GM08714 (cell line): ENCODE data around the gene HNRNPLL.
"Not testable (repeated sequence)": the region's sequence is repeated elsewhere in the genome, so short reads cannot be mapped to it uniquely, and the experiment has no call there.

ENCODE experiments used
- H3K4me3 ChIP-seq: fragments of 200-500 bp; sonication (Bioruptor generic); 2 replicates; pipeline ENCODE4 v1.5.1; 2014; ENCODE audit warnings: mild to moderate bottlenecking, low read length, inconsistent platforms
- ZNF274 ChIP-seq: IDR thresholded peaks from 2 replicates; pipeline ENCODE4 v1.6.1; 2012; ENCODE audit warnings: mild to moderate bottlenecking, low read depth, low read length

HNRNPLL gene

DNA sequence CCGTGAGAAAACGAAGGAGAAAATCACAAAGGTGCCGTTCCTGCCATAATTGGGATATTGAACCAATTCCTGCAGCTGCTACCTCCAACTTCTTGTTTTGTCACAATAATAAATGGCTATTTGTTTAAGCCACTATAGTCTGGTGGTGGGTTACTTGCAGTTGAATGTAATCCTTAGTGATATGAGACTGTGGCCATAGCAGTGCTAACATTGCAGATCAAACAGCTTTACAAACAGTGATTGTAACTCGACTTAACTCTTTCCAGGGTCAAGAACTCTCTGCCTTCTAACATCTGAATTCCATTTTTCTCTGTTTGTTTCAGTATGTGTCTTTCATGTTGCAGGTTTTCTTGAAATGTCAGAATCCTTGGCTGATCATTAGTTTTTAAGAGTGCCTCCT is 24.7 kb upstream of the HNRNPLL start:
- no peak overlapping the region for H3K4me3 ChIP-seq
- TF ChIP-seq ZNF274: no peak

- no peak for TF ChIP-seq ZNF274
- H3K4me3 ChIP-seq: no peak overlapping the region
Observed at GRCh38 chr2:38626326-38627035, 23.8 kb upstream of the HNRNPLL start.

GRCh38 chr2:38622210-38622609 is 19.5 kb upstream of the HNRNPLL start:
- H3K4me3 ChIP-seq: no peak overlapping the region
- TF ChIP-seq ZNF274: no peak

- TF ChIP-seq ZNF274: no peak
- no peak overlapping the region for H3K4me3 ChIP-seq
Observed at GRCh38 chr2:38621018-38621417, 18.3 kb upstream of the HNRNPLL start.

GRCh38 chr2:38620282-38620977 is 17.7 kb upstream of the HNRNPLL start:
- TF ChIP-seq ZNF274: no peak
- H3K4me3 ChIP-seq: no peak overlapping the region

- TF ChIP-seq ZNF274: no peak
- H3K4me3 ChIP-seq: no peak overlapping the region
Observed at GRCh38 chr2:38619458-38620164, 16.9 kb upstream of the HNRNPLL start.

DNA sequence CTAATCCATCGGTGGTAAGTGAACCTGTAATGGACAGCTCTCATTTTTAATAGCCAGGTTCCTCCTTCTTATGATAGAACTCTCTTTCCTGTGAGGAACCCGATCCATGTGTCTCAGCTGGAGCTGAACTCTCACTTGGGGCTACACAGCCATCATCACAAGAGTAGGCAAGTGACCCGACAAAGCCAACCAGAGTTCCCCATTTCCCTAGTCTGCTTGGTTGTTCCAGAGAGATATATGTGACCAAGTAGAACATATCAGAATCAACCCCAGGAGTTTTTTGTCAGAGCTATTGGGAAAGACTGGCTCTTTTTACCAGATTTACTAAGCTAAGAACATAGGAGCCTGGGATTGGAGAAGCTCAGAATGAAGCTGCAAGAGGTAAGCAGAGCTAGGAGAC is 14.6 kb upstream of the HNRNPLL start:
- TF ChIP-seq ZNF274: no peak
- H3K4me3 ChIP-seq: no peak overlapping the region

DNA sequence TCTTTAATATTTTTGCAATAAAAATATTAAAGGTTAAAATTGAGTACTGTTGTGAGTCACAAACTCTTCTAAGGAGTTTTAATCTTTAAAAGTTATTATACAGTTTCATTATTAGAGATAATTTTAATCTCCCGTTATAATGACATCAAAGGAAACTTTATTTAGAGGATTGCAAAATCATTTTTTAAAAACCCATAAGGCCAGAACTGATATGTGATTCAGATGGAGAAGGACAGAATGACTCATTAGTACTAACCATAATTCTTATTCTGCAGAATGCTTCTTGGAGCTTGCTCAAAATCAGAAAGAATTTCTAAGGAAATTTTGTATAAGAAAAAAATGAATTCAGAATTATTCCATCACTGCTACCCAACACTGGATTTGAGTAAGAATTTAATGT is 12.5 kb upstream of the HNRNPLL start:
- TF ChIP-seq ZNF274: no peak
- H3K4me3 ChIP-seq: no peak overlapping the region

GRCh38 chr2:38613849-38614213 is 11.1 kb upstream of the HNRNPLL start:
- no peak overlapping the region for H3K4me3 ChIP-seq
- no peak for TF ChIP-seq ZNF274

DNA sequence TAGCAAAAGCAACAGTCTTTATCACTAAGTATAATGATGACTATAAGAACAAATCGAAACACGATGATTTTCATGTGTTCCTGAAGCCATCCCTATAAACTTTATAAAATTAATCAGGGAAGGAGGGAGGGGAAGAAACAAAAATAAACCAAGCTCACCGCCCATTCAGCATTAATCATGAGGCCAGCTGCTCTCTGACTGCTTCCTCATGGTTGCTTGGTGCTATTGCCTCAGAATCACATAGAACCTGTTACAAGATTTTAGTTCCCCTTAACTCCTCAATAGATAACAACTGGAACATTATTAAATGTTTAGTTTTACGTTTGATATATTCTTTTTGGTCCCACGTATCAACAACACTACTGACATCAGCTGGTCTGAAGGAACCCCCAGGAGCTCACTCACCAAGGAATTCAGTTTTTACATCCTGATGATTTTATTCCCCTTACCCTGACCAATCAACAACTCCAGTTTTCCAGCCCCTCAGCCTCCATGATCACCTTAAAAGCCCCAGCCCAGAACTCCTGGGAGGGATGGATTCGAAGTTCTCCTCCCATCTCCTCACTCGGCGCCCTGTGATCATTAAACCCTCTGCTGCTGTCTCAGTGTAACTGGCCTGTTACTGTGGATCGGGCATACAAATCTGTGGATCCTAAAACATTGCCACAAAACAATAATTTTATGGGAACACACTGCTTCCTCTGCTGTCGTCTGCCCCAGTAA is 10.6 kb upstream of the HNRNPLL start:
- no peak for TF ChIP-seq ZNF274
- no peak overlapping the region for H3K4me3 ChIP-seq

DNA sequence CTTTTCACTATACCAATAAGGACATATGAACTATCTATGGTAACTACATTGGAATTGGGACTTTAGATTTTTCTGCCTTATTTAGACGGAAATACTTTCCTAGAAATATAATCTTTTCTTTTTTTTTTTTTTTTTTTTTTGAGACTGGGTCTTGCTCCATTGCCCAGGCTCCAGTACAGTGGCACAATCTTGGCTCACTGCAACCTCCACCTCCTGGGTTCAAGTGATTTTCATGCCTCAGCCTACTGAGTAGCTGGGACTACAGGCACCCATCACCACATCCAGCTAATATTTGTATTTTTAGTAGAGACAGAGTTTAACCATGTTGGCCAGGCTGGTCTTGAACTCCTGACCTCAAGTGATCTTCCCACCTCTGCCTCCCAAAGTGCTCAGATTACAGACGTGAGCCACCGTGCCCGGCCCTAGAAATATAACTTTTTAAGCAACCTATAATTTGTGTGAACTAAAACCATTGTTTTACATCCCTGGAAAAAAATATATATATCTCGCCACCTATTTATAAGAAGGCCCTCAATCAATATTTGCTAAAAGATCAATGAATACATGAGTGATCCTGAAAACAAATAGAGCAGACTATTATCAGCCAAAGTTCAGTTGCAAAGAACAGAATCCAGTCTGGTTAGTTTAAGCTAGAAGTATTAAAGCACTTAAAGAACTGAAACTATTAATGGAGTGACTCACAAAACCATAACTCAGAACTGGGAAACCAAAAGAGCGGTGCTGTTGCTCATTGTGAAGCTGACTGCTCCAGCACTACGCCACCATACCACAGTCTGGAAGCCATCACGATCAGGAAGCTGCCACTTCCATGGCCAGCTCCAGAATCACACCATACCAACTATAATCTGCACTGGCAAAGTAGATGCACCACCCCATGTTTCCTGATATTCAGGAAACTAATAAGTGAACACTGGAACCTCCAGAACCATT is 8.4 kb upstream of the HNRNPLL start:
- TF ChIP-seq ZNF274: no peak
- no peak overlapping the region for H3K4me3 ChIP-seq

GRCh38 chr2:38609246-38609645 is 6.5 kb upstream of the HNRNPLL start:
- not testable (repeated sequence) for H3K4me3 ChIP-seq

DNA sequence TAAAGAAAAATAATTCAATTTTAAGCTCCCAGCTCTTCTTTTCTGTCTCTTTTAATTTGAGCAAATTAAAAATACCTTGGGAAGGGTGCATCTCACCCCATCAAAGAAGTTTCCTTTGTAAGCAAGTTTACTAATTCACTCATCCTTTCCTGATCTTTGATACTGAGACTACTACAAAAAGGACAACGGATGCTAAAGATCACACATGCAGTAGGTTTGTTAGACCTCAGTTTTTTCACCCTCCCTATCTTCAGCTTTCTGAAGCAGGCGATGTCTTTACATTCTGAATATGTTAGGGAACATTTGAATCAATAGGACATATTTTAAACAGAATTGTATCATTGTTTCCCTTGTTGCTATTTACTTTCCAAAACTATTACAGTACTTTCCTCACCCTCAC is 6.0 kb upstream of the HNRNPLL start:
- no peak overlapping the region for H3K4me3 ChIP-seq
- no peak for TF ChIP-seq ZNF274
